Mesenchymal stem cell (in vitro differentiated cells and primary cell): ENCODE data around the gene RNF115.

Experiments used
- DNase-seq: peaks from one replicate; pipeline ENCODE4 v3.0.0-alpha.2; 2013
- H2AFZ ChIP-seq: one replicate; pipeline ENCODE4 v1.6.1; 2013; ENCODE audit warnings: low read depth, mild to moderate bottlenecking, control low read depth, inconsistent platforms, low read length, moderate library complexity
- H2AK5ac ChIP-seq: 2 replicates; pipeline ENCODE4 v1.6.1; 2013; ENCODE audit warnings: low read length, moderate library complexity, mild to moderate bottlenecking, inconsistent platforms; ENCODE audit not compliant: severe bottlenecking
- H2BK120ac ChIP-seq: one replicate; pipeline ENCODE4 v1.6.1; 2013; ENCODE audit warnings: low read depth, mild to moderate bottlenecking, inconsistent platforms, low read length, moderate library complexity
- H2BK12ac ChIP-seq, 2 experiments: one replicate each; pipeline ENCODE4 v1.6.1; 2013; ENCODE audit warnings: inconsistent platforms in 2 of 2, low read length in 2 of 2, mild to moderate bottlenecking in 2 of 2, moderate library complexity in 2 of 2, control low read depth in 1 of 2
- H2BK15ac ChIP-seq: one replicate; pipeline ENCODE4 v1.6.1; 2013; ENCODE audit warnings: mild to moderate bottlenecking, low read depth, inconsistent platforms; ENCODE audit not compliant: poor library complexity, severe bottlenecking
- H2BK5ac ChIP-seq: 2 replicates; pipeline ENCODE4 v1.6.1; 2013; ENCODE audit warnings: low read depth, mild to moderate bottlenecking, low read length, control low read depth, inconsistent platforms; ENCODE audit not compliant: poor library complexity, severe bottlenecking
- H3K14ac ChIP-seq, 2 experiments: one replicate each; pipeline ENCODE4 v1.6.1; 2013; ENCODE audit warnings: inconsistent platforms in 2 of 2, low read length in 2 of 2, control low read depth in 1 of 2, mild to moderate bottlenecking in 1 of 2, moderate library complexity in 1 of 2
- H3K18ac ChIP-seq, 2 experiments: one replicate each; pipeline ENCODE4 v1.6.1; 2013; ENCODE audit warnings: inconsistent platforms in 2 of 2, low read length in 2 of 2, control low read depth in 1 of 2, low read depth in 1 of 2, mild to moderate bottlenecking in 1 of 2
- H3K23ac ChIP-seq, 2 experiments: one replicate each; pipeline ENCODE4 v1.6.1; 2013; ENCODE audit warnings: inconsistent platforms in 2 of 2, low read length in 2 of 2, mild to moderate bottlenecking in 2 of 2, moderate library complexity in 2 of 2, control low read depth in 1 of 2
- H3K27ac ChIP-seq: 2 replicates; pipeline ENCODE4 v1.5.1; 2013; ENCODE audit warnings: mild to moderate bottlenecking, moderate library complexity, low read length, control low read depth, inconsistent platforms; ENCODE audit not compliant: poor library complexity, severe bottlenecking
- H3K27me3 ChIP-seq, 2 experiments: 2 replicates each; pipeline versions ENCODE4 v1.6.1 to v1.7.0; 2013; ENCODE audit warnings: low read length in 2 of 2, mild to moderate bottlenecking in 2 of 2, moderate library complexity in 2 of 2, control low read depth in 1 of 2, inconsistent platforms in 1 of 2; ENCODE audit not compliant: control insufficient read depth in 1 of 2, insufficient read depth in 1 of 2
- H3K36me3 ChIP-seq, 2 experiments: 2 replicates each; pipeline versions ENCODE4 v1.6.1 to v1.7.0; 2013; ENCODE audit warnings: low read length in 2 of 2, control low read depth in 1 of 2, inconsistent platforms in 1 of 2, low read depth in 1 of 2, mild to moderate bottlenecking in 1 of 2; ENCODE audit not compliant: insufficient read depth in 2 of 2, control insufficient read depth in 1 of 2
- H3K4ac ChIP-seq, 2 experiments: one replicate each; pipeline ENCODE4 v1.6.1; 2013; ENCODE audit warnings: inconsistent platforms in 2 of 2, low read length in 2 of 2, mild to moderate bottlenecking in 2 of 2, moderate library complexity in 2 of 2, control low read depth in 1 of 2, low read depth in 1 of 2
- H3K4me1 ChIP-seq: 2 replicates; pipeline ENCODE4 v1.6.1; 2013; ENCODE audit warnings: low read depth, low read length, control low read depth; ENCODE audit not compliant: control insufficient read depth, insufficient read depth
- H3K4me2 ChIP-seq: 2 replicates; pipeline ENCODE4 v1.6.1; 2013; ENCODE audit warnings: low read length, mild to moderate bottlenecking, inconsistent platforms; ENCODE audit not compliant: poor library complexity, severe bottlenecking
- H3K4me3 ChIP-seq, 2 experiments: 2 replicates each; pipeline versions ENCODE4 v1.5.1 to v1.7.0; 2013; ENCODE audit warnings: low read length in 2 of 2, mild to moderate bottlenecking in 2 of 2, control low read depth in 1 of 2, low read depth in 1 of 2; ENCODE audit not compliant: insufficient read depth in 1 of 2
- H3K79me1 ChIP-seq: replicated peaks from 2 replicates; pipeline ENCODE4 v1.6.1; 2013; ENCODE audit warnings: mild to moderate bottlenecking, control low read depth, low read length, inconsistent platforms; ENCODE audit not compliant: poor library complexity, severe bottlenecking
- H3K9ac ChIP-seq: 2 replicates; pipeline ENCODE4 v1.7.0; 2013; ENCODE audit warnings: mild to moderate bottlenecking, low read length, moderate library complexity
- H3K9me3 ChIP-seq: 2 replicates; pipeline ENCODE4 v1.7.0; 2013; ENCODE audit warnings: mild to moderate bottlenecking, low read length; ENCODE audit not compliant: control insufficient read depth
- H4K8ac ChIP-seq: one replicate; pipeline ENCODE4 v1.6.1; 2013; ENCODE audit warnings: inconsistent platforms, mild to moderate bottlenecking, low read length, moderate library complexity
- H4K91ac ChIP-seq: one replicate; pipeline ENCODE4 v1.6.1; 2013; ENCODE audit warnings: mild to moderate bottlenecking, low read length, inconsistent platforms
- WGBS: methylation state at CpG from one replicate; pipeline ENCODE4 v1.1.7; 2013; ENCODE audit warnings: mixed read lengths; 5-methylcytosine and 5-hydroxymethylcytosine counted together

The RNF115 gene

DNA sequence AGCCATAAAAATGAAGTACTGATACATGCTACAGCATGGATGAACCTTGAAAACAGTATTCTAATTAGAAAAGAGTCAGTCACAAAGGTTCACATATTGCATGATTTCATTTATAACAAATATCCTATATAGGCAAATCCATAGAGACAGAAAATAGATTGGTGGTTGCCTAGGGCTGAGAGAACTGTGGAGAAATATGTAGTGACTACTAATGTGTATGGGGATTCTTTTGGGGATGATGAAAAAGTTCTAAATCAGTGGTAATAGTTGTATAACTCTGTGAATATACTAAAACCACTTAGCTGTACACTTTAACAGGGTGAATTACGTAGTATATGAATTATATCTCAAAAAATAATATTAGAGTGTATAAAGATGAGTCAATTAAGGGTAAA, 45.8 kb downstream of the RNF115 start:
- WGBS = no CpG with 5 or more reads among the region's 1 CpG
- Histone ChIP-seq H3K4ac (no peak overlapping the region), H4K8ac (no peak overlapping the region), H3K27me3 (no peaks in the 10 kb centered on the region), H3K36me3 (peaks cover 3 to 25% of the 10 kb centered on the region in 2 experiments), H4K91ac (no peak overlapping the region), H2BK120ac (no peak overlapping the region), H3K27ac (no peak overlapping the region), H3K18ac (no peak overlapping the region), H2BK12ac (no peak overlapping the region), H3K4me1 (peaks cover 6% of the 10 kb centered on the region), H3K14ac (no peak overlapping the region), H2BK15ac (no peak overlapping the region), H3K4me2 (no peak overlapping the region), H2AFZ (no peak overlapping the region), H3K23ac (no peak overlapping the region), H3K9me3 (no peaks in the 10 kb centered on the region), H3K4me3 (no peak overlapping the region), H3K9ac (peak overlapping the region; percentile 69), H2AK5ac (no peak overlapping the region), H2BK5ac (no peak overlapping the region), H3K79me1 (no peaks in the 10 kb centered on the region)
- DNase-seq = no peak

DNA sequence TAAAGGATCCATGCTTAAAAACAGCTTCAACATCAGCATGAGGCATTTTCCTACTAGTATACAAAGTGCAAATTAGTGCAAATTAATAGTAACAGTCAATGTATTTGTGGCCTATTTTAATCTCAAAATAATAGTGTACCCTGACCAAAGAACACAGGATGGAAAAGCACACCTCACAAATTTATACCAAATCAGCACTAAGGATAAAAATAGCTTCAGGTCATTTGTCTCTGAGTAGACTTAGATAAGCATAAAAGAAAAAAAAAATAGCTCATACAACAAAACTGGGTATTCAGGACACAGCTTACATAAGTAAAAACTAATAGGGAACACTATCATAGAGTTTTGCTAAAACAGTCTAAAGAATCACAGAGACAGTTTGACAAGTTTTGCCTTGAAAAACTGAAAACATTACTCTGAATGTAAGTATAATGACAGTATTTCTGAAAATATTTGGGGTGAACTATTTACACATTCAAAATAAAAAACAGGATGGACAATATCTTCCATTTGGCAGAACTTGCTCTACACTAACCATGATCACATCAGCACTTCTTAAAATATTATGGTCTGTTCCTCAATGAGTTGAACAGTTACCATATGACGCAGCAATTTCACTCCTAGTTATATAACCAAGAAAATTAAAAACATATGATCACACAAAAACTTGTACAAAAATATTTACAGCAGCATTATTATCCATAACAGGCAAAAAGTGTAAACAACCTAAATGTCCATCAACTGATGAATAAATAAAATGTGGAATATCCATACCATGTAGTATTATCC, 46.3 kb downstream of the RNF115 start:
- Histone ChIP-seq H3K9me3 (no peaks in the 10 kb centered on the region), H2BK5ac (no peak overlapping the region), H3K18ac (no peak overlapping the region), H2AFZ (no peak overlapping the region), H3K27me3 (no peaks in the 10 kb centered on the region), H3K14ac (no peak overlapping the region), H3K27ac (no peak overlapping the region), H3K9ac (peak overlapping the region; percentile 69), H3K36me3 (peaks cover 3 to 27% of the 10 kb centered on the region in 2 experiments), H2BK15ac (no peak overlapping the region), H3K4me1 (peaks cover 3% of the 10 kb centered on the region), H2BK120ac (no peak overlapping the region), H3K79me1 (no peaks in the 10 kb centered on the region), H3K4ac (no peak overlapping the region), H3K23ac (no peak overlapping the region), H4K91ac (no peak overlapping the region), H2BK12ac (no peak overlapping the region), H4K8ac (no peak overlapping the region), H3K4me3 (no peak overlapping the region), H2AK5ac (no peak overlapping the region), H3K4me2 (no peak overlapping the region)
- DNase-seq = no peak
- 100% methylated on average over 1 of the region's 1 CpG for WGBS

DNA sequence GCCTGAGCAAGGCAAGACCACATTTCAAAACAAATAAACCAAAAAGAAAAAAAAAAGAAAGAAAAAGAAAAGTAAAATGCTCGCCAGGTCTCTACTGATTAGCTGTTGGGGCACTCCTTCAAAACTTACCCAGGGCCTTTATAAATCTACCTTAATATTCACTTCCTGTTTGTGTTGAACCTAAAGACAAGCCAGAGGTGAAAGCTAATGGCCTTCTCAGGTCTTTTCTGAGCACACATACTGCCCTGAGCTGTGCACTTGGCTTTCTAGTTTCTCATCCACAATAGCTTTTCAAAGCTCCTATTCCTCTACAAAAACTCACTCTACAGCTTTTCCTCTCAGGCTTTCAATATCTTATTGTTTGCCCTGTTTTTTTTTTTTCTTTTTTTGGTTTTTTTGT, 50.5 kb downstream of the RNF115 start:
- no peak overlapping the region for H2AK5ac ChIP-seq
- H3K4me2 ChIP-seq = no peak overlapping the region
- H3K4me1 ChIP-seq = peaks cover 1% of the 10 kb centered on the region
- H2BK15ac ChIP-seq = no peak overlapping the region
- H3K18ac ChIP-seq = no peak overlapping the region
- no peaks in the 10 kb centered on the region for H3K27me3 ChIP-seq
- no peak overlapping the region for H4K91ac ChIP-seq
- no peak overlapping the region for H2BK5ac ChIP-seq
- peaks cover 0 to 46% of the 10 kb centered on the region in 2 experiments for H3K36me3 ChIP-seq
- DNase-seq = no peak
- no peak overlapping the region for H3K23ac ChIP-seq
- H3K9me3 ChIP-seq = no peaks in the 10 kb centered on the region
- no peak overlapping the region for H4K8ac ChIP-seq
- no peak overlapping the region for H2AFZ ChIP-seq
- H3K14ac ChIP-seq = no peak overlapping the region
- no peak overlapping the region for H2BK120ac ChIP-seq
- H3K4me3 ChIP-seq = no peak overlapping the region
- H3K4ac ChIP-seq = no peak overlapping the region
- WGBS = 91% methylated on average over 1 of the region's 1 CpG
- no peak overlapping the region for H2BK12ac ChIP-seq
- H3K79me1 ChIP-seq = peaks cover 6% of the 10 kb centered on the region
- H3K9ac ChIP-seq = no peak overlapping the region
- H3K27ac ChIP-seq = no peak overlapping the region

DNA sequence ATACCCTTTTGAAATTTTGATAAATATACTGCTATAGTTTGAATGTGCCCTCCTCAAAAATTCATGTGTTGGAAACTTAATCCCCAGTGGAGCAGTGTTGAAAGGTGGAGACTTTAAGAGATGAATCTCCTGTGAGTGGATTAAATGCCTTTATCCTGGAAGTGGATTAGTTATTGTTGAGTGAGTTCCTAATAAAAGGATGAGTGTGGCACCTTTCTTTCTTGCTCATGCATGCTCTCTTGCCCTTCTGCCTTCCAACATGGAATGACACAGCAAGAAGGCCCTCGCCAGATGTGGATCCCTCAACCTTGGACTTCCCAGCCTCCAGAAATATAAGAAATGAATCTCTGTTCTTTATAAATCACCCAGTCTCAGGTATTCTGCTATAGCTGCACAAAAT, 52.8 kb downstream of the RNF115 start:
- H3K9me3 ChIP-seq = no peaks in the 10 kb centered on the region
- H3K27me3 ChIP-seq = no peaks in the 10 kb centered on the region
- H3K23ac ChIP-seq = no peak overlapping the region
- H2BK12ac ChIP-seq = no peak overlapping the region
- no peak overlapping the region for H3K4me2 ChIP-seq
- no peak overlapping the region for H3K18ac ChIP-seq
- H3K4me1 ChIP-seq = peaks cover 1% of the 10 kb centered on the region
- no peak for DNase-seq
- peaks cover 6% of the 10 kb centered on the region for H3K79me1 ChIP-seq
- no peak overlapping the region for H4K91ac ChIP-seq
- no peak overlapping the region for H4K8ac ChIP-seq
- H2BK120ac ChIP-seq = no peak overlapping the region
- no peak overlapping the region for H2AK5ac ChIP-seq
- H3K27ac ChIP-seq = no peak overlapping the region
- H2AFZ ChIP-seq = no peak overlapping the region
- no peak overlapping the region for H2BK15ac ChIP-seq
- WGBS = 100% methylated on average over 1 of the region's 1 CpG
- no peak overlapping the region for H3K9ac ChIP-seq
- H3K4ac ChIP-seq = no peak overlapping the region
- H3K36me3 ChIP-seq = peaks cover 13 to 46% of the 10 kb centered on the region in 2 experiments
- no peak overlapping the region for H3K4me3 ChIP-seq
- no peak overlapping the region for H2BK5ac ChIP-seq
- no peak overlapping the region for H3K14ac ChIP-seq
